ENCODE measurements around the gene WDFY2. TPM values are rescaled to one million over a fixed set of nuclear protein-coding genes. Genes with fewer than 3 reads are reported as not detected.

The WDFY2 gene
- total RNA-seq, 4 donors from 2014 or later, result 6.0 to 11.3 (median 9.7) TPM

DNA sequence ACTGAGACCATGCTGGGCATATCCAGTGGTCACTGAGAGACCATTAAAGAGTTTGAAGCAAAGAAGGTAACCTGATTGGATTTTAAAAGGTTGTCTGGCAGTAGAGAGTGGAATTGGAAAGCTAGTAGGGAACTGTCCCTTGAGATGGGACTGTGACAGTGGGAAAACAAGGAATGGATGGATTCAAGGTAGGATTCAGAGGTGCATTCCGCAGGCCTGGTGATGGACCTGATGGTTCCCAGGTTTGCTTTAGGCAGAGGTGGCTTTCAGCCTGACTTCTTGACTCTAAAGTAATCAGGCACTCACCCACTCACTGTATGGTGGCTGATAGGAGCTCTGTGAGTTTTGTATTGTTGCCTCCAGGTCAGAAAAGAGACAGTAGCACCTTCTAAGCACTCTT, 146.7 kb downstream of the WDFY2 start:
- Histone ChIP-seq H3K4me1 (peaks cover 0 to 4% (median 0%) of the 10 kb centered on the region in 4 donors), H3K4me3 (no peak overlapping the region), H3K9me3 (no peaks in the 10 kb centered on the region), H3K27ac (peak overlapping the region in 2 of 4 donors; percentile 38 to 72), H3K27me3 (no peaks in the 10 kb centered on the region), H3K36me3 (no peaks in the 10 kb centered on the region)
- no peak for DNase-seq
- TF ChIP-seq POLR2A (IDR thresholded peaks at IDR 0.05) (no peak), CTCF (IDR thresholded peaks at IDR 0.05) (no peak)

DNA sequence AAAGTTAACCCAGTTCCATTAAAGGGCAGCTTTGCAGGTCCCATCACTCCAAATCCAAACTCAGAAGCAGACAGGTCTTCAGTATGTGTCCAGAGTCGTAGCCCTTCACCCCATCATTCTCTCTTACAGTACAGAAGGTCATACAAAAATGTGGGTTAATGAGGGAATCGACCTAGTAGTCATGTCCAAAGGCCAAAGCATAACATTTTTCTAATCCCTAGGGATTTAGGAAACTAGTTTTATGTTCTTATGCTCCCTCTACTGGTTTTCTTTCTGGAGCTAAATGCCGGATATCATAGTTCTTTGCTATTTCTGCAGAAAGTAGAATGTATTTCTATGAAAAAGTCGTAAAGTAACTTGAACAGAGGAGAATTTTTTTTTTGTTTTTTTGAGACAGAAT, 147.5 kb downstream of the WDFY2 start:
- H3K36me3 ChIP-seq, result no peaks in the 10 kb centered on the region
- TF ChIP-seq CTCF (IDR thresholded peaks at IDR 0.05) (peak in 1 of 6 experiments; percentile 10), POLR2A (IDR thresholded peaks at IDR 0.05) (no peak)
- H3K27ac ChIP-seq, result peak overlapping the region in 1 of 4 donors; percentile 72
- peaks cover 0 to 4% (median 0%) of the 10 kb centered on the region in 4 donors for H3K4me1 ChIP-seq
- no peak overlapping the region for H3K4me3 ChIP-seq
- DNase-seq, result no peak
- H3K9me3 ChIP-seq, result no peaks in the 10 kb centered on the region
- no peaks in the 10 kb centered on the region for H3K27me3 ChIP-seq

DNA sequence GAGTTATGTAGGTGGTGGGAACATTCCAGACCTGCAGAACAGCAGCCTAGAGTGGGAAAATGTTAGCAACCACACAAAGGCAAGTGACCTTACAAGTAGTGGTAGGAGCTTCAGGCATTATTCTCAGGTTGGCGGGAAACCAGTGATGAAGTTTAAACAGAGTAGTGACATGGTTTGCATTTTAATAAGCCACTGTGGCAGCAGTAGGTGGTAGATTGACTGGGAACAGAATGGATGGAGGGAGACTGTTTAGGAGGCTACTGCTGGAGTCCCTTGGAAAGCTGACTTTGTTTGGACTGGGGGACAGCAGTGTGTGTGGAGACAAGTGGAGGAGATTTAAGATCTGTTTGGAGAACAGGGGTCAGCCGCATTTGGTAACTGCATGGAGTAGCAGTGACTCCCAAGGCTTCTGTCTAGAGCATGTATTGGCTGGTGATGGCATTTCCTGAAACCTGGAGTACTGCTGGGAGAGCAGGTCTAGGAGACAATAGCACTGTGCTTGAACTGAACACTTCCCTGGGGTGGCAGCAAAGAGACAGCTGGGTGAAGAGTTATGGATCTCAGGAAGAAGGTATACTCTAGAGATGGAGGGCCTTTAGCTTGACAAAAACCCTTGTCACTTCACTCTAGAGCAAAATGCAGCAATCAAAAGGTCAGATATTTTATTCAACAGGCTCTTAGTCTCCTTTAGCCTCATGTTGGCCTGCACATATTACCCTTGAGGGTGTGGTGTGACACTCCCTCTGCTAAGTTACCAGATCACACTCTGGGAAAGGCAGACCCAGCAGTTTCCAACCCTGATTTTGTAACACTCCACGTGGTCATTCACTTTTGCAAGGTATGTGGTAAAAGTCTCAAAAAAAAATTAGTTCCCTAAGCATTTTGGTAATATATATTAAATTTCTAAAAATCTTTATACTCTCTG, 149.4 kb downstream of the WDFY2 start:
- no peaks in the 10 kb centered on the region for H3K36me3 ChIP-seq
- H3K9me3 ChIP-seq, result no peaks in the 10 kb centered on the region
- DNase-seq, result no peak
- H3K4me3 ChIP-seq, result no peak overlapping the region
- H3K27ac ChIP-seq, result no peak overlapping the region
- no peaks in the 10 kb centered on the region for H3K27me3 ChIP-seq
- peaks cover 0 to 4% (median 0%) of the 10 kb centered on the region in 4 donors for H3K4me1 ChIP-seq
- TF ChIP-seq CTCF (IDR thresholded peaks at IDR 0.05) (no peak), POLR2A (IDR thresholded peaks at IDR 0.05) (no peak)

- no peaks in the 10 kb centered on the region for H3K9me3 ChIP-seq
- no peak for DNase-seq
- H3K4me3 ChIP-seq, result no peak overlapping the region
- H3K4me1 ChIP-seq, result no peaks in the 10 kb centered on the region
- H3K36me3 ChIP-seq, result peaks cover 0 to 5% (median 0%) of the 10 kb centered on the region in 3 donors
- no peaks in the 10 kb centered on the region for H3K27me3 ChIP-seq
- no peak overlapping the region for H3K27ac ChIP-seq
- TF ChIP-seq POLR2A (IDR thresholded peaks at IDR 0.05) (no peak), CTCF (IDR thresholded peaks at IDR 0.05) (no peak)
Measured at GRCh38 chr13:51734786-51735185, 150.5 kb downstream of the WDFY2 start.

GRCh38 chr13:51737609-51738008, 153.3 kb downstream of the WDFY2 start:
- peaks cover 0 to 7% (median 0%) of the 10 kb centered on the region in 3 donors for H3K36me3 ChIP-seq
- no peak for DNase-seq
- H3K4me1 ChIP-seq, result no peaks in the 10 kb centered on the region
- H3K27ac ChIP-seq, result no peak overlapping the region
- H3K27me3 ChIP-seq, result no peaks in the 10 kb centered on the region
- no peak for TF ChIP-seq CTCF (IDR thresholded peaks at IDR 0.05)
- no peak for TF ChIP-seq POLR2A (IDR thresholded peaks at IDR 0.05)
- H3K9me3 ChIP-seq, result no peaks in the 10 kb centered on the region
- no peak overlapping the region for H3K4me3 ChIP-seq
